22Rv1 (cell line): ENCODE measurements around the gene ASCL2.

ENCODE experiments used
- ZFX ChIP-seq: fragments of 450-650 bp; IDR thresholded peaks from 2 replicates; pipeline ENCODE4 v1.6.1; 2017; ENCODE audit warnings: antibody characterized with exemption, borderline replicate concordance
- TF ChIP-seq, protein P1 (sequence below): fragments of 450-650 bp; IDR thresholded peaks from 2 replicates; pipeline ENCODE4 v1.5.1; 2017; ENCODE audit warnings: mild to moderate bottlenecking

DNA sequence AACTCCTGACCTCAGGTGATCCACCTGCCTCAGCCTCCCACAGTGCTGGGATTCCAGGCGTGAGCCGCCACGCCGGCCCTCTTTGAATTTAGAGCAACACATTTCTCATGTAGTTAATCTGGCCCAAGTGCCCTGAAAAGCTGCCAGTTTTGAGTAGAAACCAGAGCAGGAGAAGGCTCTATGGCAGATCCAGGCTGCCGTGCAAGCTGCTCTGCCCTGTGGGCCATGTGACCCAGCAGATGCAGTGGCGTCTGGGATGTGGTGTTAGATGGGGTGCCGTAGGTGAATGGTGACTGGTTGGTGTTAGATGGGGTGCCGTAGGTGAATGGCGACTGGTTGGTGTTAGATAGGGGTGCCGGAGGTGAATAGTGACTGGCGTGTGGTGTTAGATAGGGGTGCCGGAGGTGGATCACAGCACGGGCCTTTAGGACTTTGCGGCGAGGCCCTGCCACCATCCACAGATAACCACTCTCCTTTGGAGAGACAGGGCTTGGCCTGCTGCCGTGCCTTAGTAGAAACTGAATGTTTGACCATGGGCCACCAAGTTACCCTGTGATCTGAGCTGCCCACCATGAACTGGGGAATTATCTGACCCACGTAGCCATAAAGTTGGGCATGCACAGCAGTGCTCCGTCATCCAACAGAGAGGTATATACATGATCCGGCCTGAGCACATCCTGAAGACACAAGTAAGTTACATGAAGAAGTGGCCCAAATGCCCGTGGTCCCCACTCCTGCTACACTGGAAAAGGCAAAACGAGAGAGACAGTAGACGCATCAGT, 32.7 kb downstream of the ASCL2 start:
- TF ChIP-seq, protein P1, sequence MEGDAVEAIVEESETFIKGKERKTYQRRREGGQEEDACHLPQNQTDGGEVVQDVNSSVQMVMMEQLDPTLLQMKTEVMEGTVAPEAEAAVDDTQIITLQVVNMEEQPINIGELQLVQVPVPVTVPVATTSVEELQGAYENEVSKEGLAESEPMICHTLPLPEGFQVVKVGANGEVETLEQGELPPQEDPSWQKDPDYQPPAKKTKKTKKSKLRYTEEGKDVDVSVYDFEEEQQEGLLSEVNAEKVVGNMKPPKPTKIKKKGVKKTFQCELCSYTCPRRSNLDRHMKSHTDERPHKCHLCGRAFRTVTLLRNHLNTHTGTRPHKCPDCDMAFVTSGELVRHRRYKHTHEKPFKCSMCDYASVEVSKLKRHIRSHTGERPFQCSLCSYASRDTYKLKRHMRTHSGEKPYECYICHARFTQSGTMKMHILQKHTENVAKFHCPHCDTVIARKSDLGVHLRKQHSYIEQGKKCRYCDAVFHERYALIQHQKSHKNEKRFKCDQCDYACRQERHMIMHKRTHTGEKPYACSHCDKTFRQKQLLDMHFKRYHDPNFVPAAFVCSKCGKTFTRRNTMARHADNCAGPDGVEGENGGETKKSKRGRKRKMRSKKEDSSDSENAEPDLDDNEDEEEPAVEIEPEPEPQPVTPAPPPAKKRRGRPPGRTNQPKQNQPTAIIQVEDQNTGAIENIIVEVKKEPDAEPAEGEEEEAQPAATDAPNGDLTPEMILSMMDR = no peak
- TF ChIP-seq ZFX = no peak
